Caco-2 (cell line): ENCODE results near the gene SIM2. TPM values are rescaled to one million over a fixed set of nuclear protein-coding genes. Genes with fewer than 3 reads are reported as not detected.

Source experiments
- BruUV-seq: library from RNA; stranded (reverse); fragments of 400-500 nt; replicated peaks from 2 replicates; lab custom pipeline; 2021; lab: Mats Ljungman, UMichigan
- CTCF ChIA-PET: fragments of 300-600 bp; sonication (Branson Sonifier 250); formaldehyde crosslinking; loops from one replicate; lab custom pipeline; 2022; ENCODE audit warnings: antibody characterized with exemption; lab: Charles Lee
- POLR2A ChIA-PET: fragments of 300-600 bp; sonication (Branson Sonifier 250); formaldehyde crosslinking; loops from one replicate; lab custom pipeline; 2022; ENCODE audit warnings: antibody characterized with exemption; lab: Charles Lee
- DNase-seq, 2 experiments: peaks; one replicate each; pipeline versions ENCODE4 v3.0.0 to v3.0.0-alpha.2; 2020 to 2022
- H3K27me3 ChIP-seq: replicated peaks from 2 replicates; pipeline ENCODE4 v1.6.0; 2011; ENCODE audit warnings: low read length; ENCODE audit not compliant: control insufficient read depth, insufficient read depth
- H3K36me3 ChIP-seq: 2 replicates; pipeline ENCODE4 v1.5.1; 2011; ENCODE audit warnings: low read length; ENCODE audit not compliant: control insufficient read depth, insufficient read depth
- H3K4me1 ChIP-seq: fragments of 250-450 bp; sonication (Bioruptor Pico); 2 replicates; pipeline ENCODE4 v1.5.1; 2020; ENCODE audit warnings: mild to moderate bottlenecking
- H3K4me3 ChIP-seq: 2 replicates; pipeline ENCODE4 v1.5.1; 2011; ENCODE audit warnings: low read depth, mild to moderate bottlenecking, control low read depth, low read length
- H3K9me3 ChIP-seq: fragments of 250-450 bp; sonication (Bioruptor Pico); 2 replicates; pipeline ENCODE4 v1.5.1; 2020; ENCODE audit warnings: mild to moderate bottlenecking, moderate library complexity
- H3K27ac Mint-ChIP-seq: one replicate; pipeline ENCODE4 v1.8.0; 2022; ENCODE audit warnings: mixed read lengths; ENCODE audit not compliant: unreplicated experiment
- H3K27me3 Mint-ChIP-seq: one replicate; pipeline ENCODE4 v1.8.0; 2022; ENCODE audit warnings: mixed read lengths; ENCODE audit not compliant: insufficient read depth, unreplicated experiment
- H3K36me3 Mint-ChIP-seq: one replicate; pipeline ENCODE4 v1.8.0; 2022; ENCODE audit warnings: mild to moderate bottlenecking, mixed read lengths; ENCODE audit not compliant: insufficient read depth, unreplicated experiment
- H3K4me1 Mint-ChIP-seq: one replicate; pipeline ENCODE4 v1.8.0; 2022; ENCODE audit warnings: low read depth, mixed read lengths; ENCODE audit not compliant: unreplicated experiment
- H3K4me3 Mint-ChIP-seq: one replicate; pipeline ENCODE4 v1.8.0; 2022; ENCODE audit warnings: mild to moderate bottlenecking, moderate library complexity, mixed read lengths; ENCODE audit not compliant: unreplicated experiment
- H3K9me3 Mint-ChIP-seq: one replicate; pipeline ENCODE4 v1.8.0; 2022; ENCODE audit warnings: mixed read lengths; ENCODE audit not compliant: unreplicated experiment
- CTCF ChIP-seq, 2 experiments: fragments of 200-600 bp in 1 of 2; IDR thresholded peaks; 1 replicate in 1 of 2; 2 replicates in 1 of 2; pipeline versions ENCODE4 v1.5.1 to v1.8.0; 2011 to 2022; ENCODE audit warnings: antibody characterized with exemption in 1 of 2, control low read depth in 1 of 2, inconsistent platforms in 1 of 2, low read depth in 1 of 2, low read length in 1 of 2, mild to moderate bottlenecking in 1 of 2, moderate library complexity in 1 of 2; ENCODE audit not compliant: insufficient read depth in 1 of 2, severe bottlenecking in 1 of 2, unreplicated experiment in 1 of 2
- intact Hi-C: fragments of 100-400 bp; cut with micrococcal nuclease; formaldehyde crosslinking; loops from one replicate; pipeline ENCODE4 v1.10.0; 2022; ENCODE audit not compliant: unreplicated experiment
- total RNA-seq: library from RNA; stranded (reverse); gene quantifications from 2 replicates; pipeline ENCODE4 v1.2.3, GENCODE V29; 2022

Gene SIM2
- total RNA-seq, 1 experiment from 2014 or later = 9.4 TPM

GRCh38 chr21:36709030-36709867 is 10.3 kb downstream of the SIM2 start:
- no peak overlapping the region for H3K27ac Mint-ChIP-seq
- POLR2A ChIA-PET = no interaction called here
- no peaks in the 10 kb centered on the region for H3K4me1 ChIP-seq
- H3K4me3 Mint-ChIP-seq = no peak overlapping the region
- intact Hi-C loops = no loop called here
- peak in 1 of 2 experiments; percentile 29 for DNase-seq
- no peaks in the 10 kb centered on the region for H3K36me3 ChIP-seq
- H3K4me3 ChIP-seq = no peak overlapping the region
- H3K27me3 Mint-ChIP-seq = no peaks in the 10 kb centered on the region
- H3K27me3 ChIP-seq = no peaks in the 10 kb centered on the region
- no peak for TF ChIP-seq CTCF (IDR thresholded peaks at IDR 0.05; ENCODE audit: insufficient read depth in 1 of 2, low read depth in 1 of 2, low read length in 1 of 2, severe bottlenecking in 1 of 2, unreplicated experiment in 1 of 2)
- peaks cover 7% of the 10 kb centered on the region for H3K36me3 Mint-ChIP-seq
- H3K4me1 Mint-ChIP-seq = no peaks in the 10 kb centered on the region
- CTCF ChIA-PET = no interaction called here
- H3K9me3 ChIP-seq = no peaks in the 10 kb centered on the region
- no peaks in the 10 kb centered on the region for H3K9me3 Mint-ChIP-seq
- no TSS peak for BruUV-seq

- Mint-ChIP-seq H3K4me1 (no peaks in the 10 kb centered on the region), H3K27ac (no peak overlapping the region), H3K9me3 (no peaks in the 10 kb centered on the region), H3K27me3 (no peaks in the 10 kb centered on the region), H3K4me3 (no peak overlapping the region), H3K36me3 (peaks cover 7% of the 10 kb centered on the region)
- no peaks in the 10 kb centered on the region for H3K9me3 ChIP-seq
- H3K4me3 ChIP-seq = no peak overlapping the region
- ChIA-PET CTCF (interaction anchor here (0.7 kb wide), 1 partner anchor 14 kb away, joined by 3 read pairs; no protein-coding TSS in a partner anchor), POLR2A (no interaction called here)
- TF ChIP-seq CTCF (IDR thresholded peaks at IDR 0.05; ENCODE audit: insufficient read depth in 1 of 2, low read depth in 1 of 2, low read length in 1 of 2, severe bottlenecking in 1 of 2, unreplicated experiment in 1 of 2) = no peak
- H3K4me1 ChIP-seq = no peaks in the 10 kb centered on the region
- H3K27me3 ChIP-seq = no peaks in the 10 kb centered on the region
- no TSS peak for BruUV-seq
- DNase-seq = peak in 1 of 2 experiments; percentile 4
- no peaks in the 10 kb centered on the region for H3K36me3 ChIP-seq
- intact Hi-C loops = no loop called here
Observed at GRCh38 chr21:36709868-36710728, 11.2 kb downstream of the SIM2 start.

GRCh38 chr21:36710729-36711048 is 11.8 kb downstream of the SIM2 start:
- no peak for TF ChIP-seq CTCF (IDR thresholded peaks at IDR 0.05; ENCODE audit: insufficient read depth in 1 of 2, low read depth in 1 of 2, low read length in 1 of 2, severe bottlenecking in 1 of 2, unreplicated experiment in 1 of 2)
- H3K36me3 ChIP-seq = no peaks in the 10 kb centered on the region
- Mint-ChIP-seq H3K27ac (no peak overlapping the region), H3K4me1 (no peaks in the 10 kb centered on the region), H3K9me3 (no peaks in the 10 kb centered on the region), H3K27me3 (no peaks in the 10 kb centered on the region), H3K4me3 (no peak overlapping the region), H3K36me3 (peaks cover 7% of the 10 kb centered on the region)
- H3K27me3 ChIP-seq = no peaks in the 10 kb centered on the region
- ChIA-PET POLR2A (no interaction called here), CTCF (interaction anchor here (0.7 kb wide), 1 partner anchor 14 kb away, joined by 3 read pairs; no protein-coding TSS in a partner anchor)
- BruUV-seq = no TSS peak
- H3K9me3 ChIP-seq = no peaks in the 10 kb centered on the region
- no peak overlapping the region for H3K4me3 ChIP-seq
- H3K4me1 ChIP-seq = no peaks in the 10 kb centered on the region
- DNase-seq = peak in 1 of 2 experiments; percentile 1
- intact Hi-C loops = no loop called here
